Measurements from ENCODE around the gene LRRC7. TPM values are rescaled to one million over a fixed set of nuclear protein-coding genes. Genes with fewer than 3 reads are reported as not detected.

The LRRC7 gene
- total RNA-seq, 4 donors from 2014 or later = under 0.01 TPM; not detected in 3

- DNase-seq = no peak
- no peak overlapping the region for H3K27ac ChIP-seq
- no peak overlapping the region for H3K4me3 ChIP-seq
- no peaks in the 10 kb centered on the region for H3K4me1 ChIP-seq
- H3K9me3 ChIP-seq = no peaks in the 10 kb centered on the region
- TF ChIP-seq POLR2A (IDR thresholded peaks at IDR 0.05) = no peak
- TF ChIP-seq CTCF (IDR thresholded peaks at IDR 0.05) = no peak
- H3K27me3 ChIP-seq = no peaks in the 10 kb centered on the region
- no peaks in the 10 kb centered on the region for H3K36me3 ChIP-seq
- 60 to 79% methylated on average over 1 of the region's 1 CpG for WGBS, 2 donors
- intact Hi-C loops (cut with DNase I) = no loop called here
Observed at GRCh38 chr1:69750638-69751037, 182.9 kb downstream of the LRRC7 start.

DNA sequence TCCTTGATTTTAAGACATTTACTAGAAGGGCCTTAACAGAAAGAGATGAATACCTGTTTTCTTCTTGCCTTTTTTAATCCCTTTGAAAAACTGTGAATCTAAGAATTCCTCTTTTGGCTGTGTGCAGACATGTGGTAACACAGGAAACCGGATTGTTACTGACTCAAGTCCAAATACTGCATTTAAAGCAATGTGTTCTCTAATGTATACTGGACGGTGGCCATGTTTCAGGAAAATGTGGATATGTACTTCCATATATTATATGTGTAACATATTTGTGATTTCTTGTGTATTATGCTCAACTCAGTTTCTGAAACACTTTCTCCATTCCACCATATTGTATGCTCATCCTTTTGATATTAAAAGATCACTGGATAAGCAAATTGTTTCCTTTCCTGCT lies 185.1 kb downstream of the LRRC7 start:
- Histone ChIP-seq H3K4me1 (no peaks in the 10 kb centered on the region), H3K36me3 (no peaks in the 10 kb centered on the region), H3K27me3 (no peaks in the 10 kb centered on the region), H3K9me3 (no peaks in the 10 kb centered on the region), H3K4me3 (no peak overlapping the region), H3K27ac (no peak overlapping the region)
- 27 to 43% methylated on average over 2 of the region's 2 CpGs for WGBS, 2 donors
- intact Hi-C loops (cut with DNase I) = no loop called here
- DNase-seq = no peak
- TF ChIP-seq POLR2A (IDR thresholded peaks at IDR 0.05) = no peak

DNA sequence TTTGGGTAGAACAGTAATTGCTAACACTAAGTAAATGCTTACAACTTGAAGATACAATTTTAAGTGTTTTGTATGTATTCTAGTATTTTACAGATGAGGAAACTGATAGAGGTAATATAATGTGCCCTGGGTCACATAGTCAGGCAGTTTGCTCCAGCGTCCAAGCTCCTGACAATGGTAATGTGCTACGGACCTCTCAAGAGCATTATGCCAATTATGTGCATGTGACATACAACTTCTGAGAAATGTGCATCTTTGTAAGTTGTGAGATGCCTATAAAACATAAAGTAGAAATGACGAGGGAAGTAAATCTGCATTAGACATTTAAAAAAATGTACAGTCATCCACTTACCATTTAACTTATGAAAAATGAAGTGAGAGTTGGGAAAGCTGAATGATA lies 186.8 kb downstream of the LRRC7 start:
- intact Hi-C loops (cut with DNase I) = no loop called here
- Histone ChIP-seq H3K4me1 (no peaks in the 10 kb centered on the region), H3K4me3 (no peak overlapping the region), H3K36me3 (no peaks in the 10 kb centered on the region), H3K27me3 (no peaks in the 10 kb centered on the region), H3K9me3 (no peaks in the 10 kb centered on the region), H3K27ac (no peak overlapping the region)
- no peak for TF ChIP-seq CTCF (IDR thresholded peaks at IDR 0.05)
- no peak for TF ChIP-seq POLR2A (IDR thresholded peaks at IDR 0.05)
- no peak for DNase-seq
- 89 to 90% methylated on average over 3 of the region's 3 CpGs for WGBS, 2 donors

GRCh38 chr1:69755647-69756046 lies 187.9 kb downstream of the LRRC7 start:
- H3K27ac ChIP-seq = no peak overlapping the region
- H3K4me1 ChIP-seq = no peaks in the 10 kb centered on the region
- no peaks in the 10 kb centered on the region for H3K36me3 ChIP-seq
- H3K9me3 ChIP-seq = no peaks in the 10 kb centered on the region
- no peak overlapping the region for H3K4me3 ChIP-seq
- DNase-seq = no peak
- TF ChIP-seq CTCF (IDR thresholded peaks at IDR 0.05) (no peak), POLR2A (IDR thresholded peaks at IDR 0.05) (no peak)
- 13 to 60% methylated on average over 1 of the region's 1 CpG for WGBS, 2 donors
- H3K27me3 ChIP-seq = no peaks in the 10 kb centered on the region
- intact Hi-C loops (cut with DNase I) = no loop called here

- WGBS, 2 donors = 27 to 31% methylated on average over 2 of the region's 2 CpGs
- intact Hi-C loops (cut with DNase I) = no loop called here
- TF ChIP-seq CTCF (IDR thresholded peaks at IDR 0.05) = no peak
- TF ChIP-seq POLR2A (IDR thresholded peaks at IDR 0.05) = no peak
- no peaks in the 10 kb centered on the region for H3K9me3 ChIP-seq
- H3K4me1 ChIP-seq = no peaks in the 10 kb centered on the region
- no peak for DNase-seq
- H3K27me3 ChIP-seq = no peaks in the 10 kb centered on the region
- no peaks in the 10 kb centered on the region for H3K36me3 ChIP-seq
- no peak overlapping the region for H3K4me3 ChIP-seq
- H3K27ac ChIP-seq = no peak overlapping the region
Observed at GRCh38 chr1:69765951-69766350, 198.2 kb downstream of the LRRC7 start.

All from esophagus squamous epithelium (tissue), 5 donors.